Measurements from ENCODE around the gene TPO. TPM values are rescaled to one million over a fixed set of nuclear protein-coding genes. Genes with fewer than 3 reads are reported as not detected.

TPO gene
- total RNA-seq, 4 donors from 2014 or later, result 0.93 to 4.6 (median 1.3) TPM

DNA sequence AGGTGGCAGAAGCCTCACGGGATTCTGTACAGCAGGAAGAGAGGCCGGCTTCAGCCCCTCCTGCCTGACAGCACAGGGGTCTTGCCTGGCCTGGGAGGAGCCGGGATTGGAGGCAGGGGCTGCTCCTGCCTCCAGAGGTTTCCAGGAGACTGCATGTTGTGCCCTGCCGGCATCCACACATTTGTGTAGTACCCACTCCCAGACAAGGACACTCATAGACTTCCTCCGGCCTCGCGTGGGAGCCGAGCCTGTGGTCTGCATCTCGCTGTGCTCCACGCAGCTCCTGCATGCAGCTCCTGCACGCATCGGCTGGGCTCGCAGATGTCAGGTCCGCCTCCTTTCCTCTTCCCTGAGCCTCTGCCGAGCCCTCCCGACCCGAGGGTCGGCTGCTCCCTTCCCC is 34.7 kb downstream of the TPO start:
- DNase-seq (ENCODE audit: low spot score in 2 of 2), result no peak
- Histone ChIP-seq H3K27ac (no peak overlapping the region), H3K36me3 (no peaks in the 10 kb centered on the region), H3K4me1 (no peaks in the 10 kb centered on the region), H3K9me3 (no peaks in the 10 kb centered on the region), H3K27me3 (peaks cover 21% of the 10 kb centered on the region), H3K4me3 (no peak overlapping the region)
- TF ChIP-seq, protein P1, sequence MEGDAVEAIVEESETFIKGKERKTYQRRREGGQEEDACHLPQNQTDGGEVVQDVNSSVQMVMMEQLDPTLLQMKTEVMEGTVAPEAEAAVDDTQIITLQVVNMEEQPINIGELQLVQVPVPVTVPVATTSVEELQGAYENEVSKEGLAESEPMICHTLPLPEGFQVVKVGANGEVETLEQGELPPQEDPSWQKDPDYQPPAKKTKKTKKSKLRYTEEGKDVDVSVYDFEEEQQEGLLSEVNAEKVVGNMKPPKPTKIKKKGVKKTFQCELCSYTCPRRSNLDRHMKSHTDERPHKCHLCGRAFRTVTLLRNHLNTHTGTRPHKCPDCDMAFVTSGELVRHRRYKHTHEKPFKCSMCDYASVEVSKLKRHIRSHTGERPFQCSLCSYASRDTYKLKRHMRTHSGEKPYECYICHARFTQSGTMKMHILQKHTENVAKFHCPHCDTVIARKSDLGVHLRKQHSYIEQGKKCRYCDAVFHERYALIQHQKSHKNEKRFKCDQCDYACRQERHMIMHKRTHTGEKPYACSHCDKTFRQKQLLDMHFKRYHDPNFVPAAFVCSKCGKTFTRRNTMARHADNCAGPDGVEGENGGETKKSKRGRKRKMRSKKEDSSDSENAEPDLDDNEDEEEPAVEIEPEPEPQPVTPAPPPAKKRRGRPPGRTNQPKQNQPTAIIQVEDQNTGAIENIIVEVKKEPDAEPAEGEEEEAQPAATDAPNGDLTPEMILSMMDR (IDR thresholded peaks at IDR 0.05), result no peak
- TF ChIP-seq POLR2A (IDR thresholded peaks at IDR 0.05) (no peak), POLR2AphosphoS5 (IDR thresholded peaks at IDR 0.05) (no peak), EP300 (IDR thresholded peaks at IDR 0.05) (no peak)
- WGBS, result 63% methylated on average over 16 of the region's 18 CpGs

DNA sequence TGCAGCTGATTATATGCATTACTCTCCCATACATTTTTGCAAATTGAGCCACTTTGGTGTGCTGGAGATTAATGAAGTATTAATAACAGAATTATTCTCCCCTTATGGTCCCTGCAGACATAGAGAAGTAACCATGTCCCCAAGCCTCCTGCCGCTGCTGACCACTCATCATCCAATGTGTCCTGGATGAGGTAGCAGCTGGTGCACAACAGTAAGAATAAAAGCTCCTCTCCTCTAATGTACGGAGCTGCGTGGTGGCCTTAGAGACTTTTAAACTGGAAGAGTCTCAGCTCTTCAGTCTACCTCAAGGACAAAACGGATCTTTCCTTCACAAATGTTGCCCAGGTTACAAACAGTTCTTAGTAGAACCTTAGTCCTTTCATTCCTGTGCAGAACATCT is 37.7 kb downstream of the TPO start:
- Histone ChIP-seq H3K36me3 (no peaks in the 10 kb centered on the region), H3K9me3 (no peaks in the 10 kb centered on the region), H3K27ac (no peak overlapping the region), H3K4me1 (no peaks in the 10 kb centered on the region), H3K4me3 (no peak overlapping the region), H3K27me3 (peaks cover 20% of the 10 kb centered on the region)
- 68% methylated on average over 4 of the region's 4 CpGs for WGBS
- DNase-seq (ENCODE audit: low spot score in 2 of 2), result no peak
- TF ChIP-seq, protein P1 (IDR thresholded peaks at IDR 0.05), result no peak
- TF ChIP-seq POLR2A (IDR thresholded peaks at IDR 0.05), result no peak

DNA sequence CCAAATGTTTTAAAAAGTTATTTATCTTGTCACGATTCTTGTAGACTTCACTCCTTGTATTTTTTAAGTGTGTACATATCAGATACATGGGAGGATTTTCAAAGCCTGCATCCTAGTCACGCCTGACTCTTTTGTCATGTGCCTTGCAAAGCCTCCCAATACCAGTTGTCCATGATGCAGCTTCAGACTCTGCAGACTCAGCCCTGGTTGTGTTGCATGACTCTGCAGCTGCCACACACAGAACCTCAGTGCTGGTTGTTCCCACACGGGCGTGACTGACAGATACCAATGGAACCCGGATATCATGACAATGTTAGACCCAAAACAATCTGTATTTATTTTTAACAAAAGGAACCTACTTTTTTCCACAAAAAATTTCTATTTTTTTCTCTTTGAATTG is 38.2 kb downstream of the TPO start:
- H3K4me3 ChIP-seq, result no peak overlapping the region
- H3K9me3 ChIP-seq, result no peaks in the 10 kb centered on the region
- H3K4me1 ChIP-seq, result no peaks in the 10 kb centered on the region
- 71% methylated on average over 5 of the region's 5 CpGs for WGBS
- no peak overlapping the region for H3K27ac ChIP-seq
- no peaks in the 10 kb centered on the region for H3K36me3 ChIP-seq
- TF ChIP-seq, protein P1 (IDR thresholded peaks at IDR 0.05), result no peak
- TF ChIP-seq POLR2A (IDR thresholded peaks at IDR 0.05) (no peak), POLR2AphosphoS5 (IDR thresholded peaks at IDR 0.05) (no peak), EP300 (IDR thresholded peaks at IDR 0.05) (no peak)
- DNase-seq (ENCODE audit: low spot score in 2 of 2), result no peak
- H3K27me3 ChIP-seq, result peaks cover 16% of the 10 kb centered on the region

- H3K4me3 ChIP-seq, result no peak overlapping the region
- no peak overlapping the region for H3K27ac ChIP-seq
- H3K36me3 ChIP-seq, result no peaks in the 10 kb centered on the region
- WGBS, result 92% methylated on average over 12 of the region's 12 CpGs
- TF ChIP-seq EP300 (IDR thresholded peaks at IDR 0.05) (no peak), POLR2AphosphoS5 (IDR thresholded peaks at IDR 0.05) (no peak), POLR2A (IDR thresholded peaks at IDR 0.05) (no peak)
- TF ChIP-seq, protein P1 (IDR thresholded peaks at IDR 0.05), result no peak
- H3K27me3 ChIP-seq, result peaks cover 8% of the 10 kb centered on the region
- no peaks in the 10 kb centered on the region for H3K4me1 ChIP-seq
- H3K9me3 ChIP-seq, result no peaks in the 10 kb centered on the region
- DNase-seq (ENCODE audit: low spot score in 2 of 2), result no peak
These were observed 40.3 kb downstream of the TPO start for GRCh38 chr2:1453561-1453960.

DNA sequence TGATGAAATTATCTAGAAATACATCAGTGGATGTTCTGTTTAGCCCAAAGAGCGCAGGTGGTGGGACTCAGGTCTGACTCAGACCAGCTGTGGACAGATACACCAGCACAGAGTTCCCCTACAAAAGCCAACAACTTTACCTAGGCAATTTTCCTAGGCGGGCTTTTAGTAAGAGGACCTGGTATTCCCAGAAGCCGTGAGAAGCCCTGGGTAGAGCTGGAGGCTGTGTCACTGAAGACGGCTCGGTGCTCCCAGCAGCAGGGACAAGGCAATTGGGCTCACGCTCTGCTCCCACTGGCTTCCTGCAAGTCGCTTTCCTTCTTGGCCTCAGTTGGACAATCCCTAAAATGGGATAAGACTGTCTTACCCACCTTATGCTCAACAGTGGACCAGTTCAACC is 41.1 kb downstream of the TPO start:
- TF ChIP-seq POLR2AphosphoS5 (IDR thresholded peaks at IDR 0.05) (no peak), POLR2A (IDR thresholded peaks at IDR 0.05) (no peak), EP300 (IDR thresholded peaks at IDR 0.05) (no peak)
- TF ChIP-seq, protein P1 (IDR thresholded peaks at IDR 0.05), result no peak
- Histone ChIP-seq H3K27ac (no peak overlapping the region), H3K9me3 (no peaks in the 10 kb centered on the region), H3K36me3 (no peaks in the 10 kb centered on the region), H3K27me3 (peaks cover 6% of the 10 kb centered on the region), H3K4me3 (no peak overlapping the region), H3K4me1 (no peaks in the 10 kb centered on the region)
- peak in 1 of 2 donors; percentile 65 for DNase-seq (ENCODE audit: low spot score in 2 of 2)
- 87% methylated on average over 5 of the region's 7 CpGs for WGBS

All from suprapubic skin (tissue), 4 donors.